ENCODE measurements around the gene MIEF1.
A peak's percentile ranks its signal among the peaks of the same experiment; 100 is the strongest.
"Not testable (repeated sequence)": the region's sequence is repeated elsewhere in the genome, so short reads cannot be mapped to it uniquely, and the experiment has no call there.

Gene MIEF1

GRCh38 chr22:39489094-39490068 is 12.7 kb upstream of the MIEF1 start:
- no peak for DNase-seq (ENCODE audit: low read depth in 2 of 2)

DNA sequence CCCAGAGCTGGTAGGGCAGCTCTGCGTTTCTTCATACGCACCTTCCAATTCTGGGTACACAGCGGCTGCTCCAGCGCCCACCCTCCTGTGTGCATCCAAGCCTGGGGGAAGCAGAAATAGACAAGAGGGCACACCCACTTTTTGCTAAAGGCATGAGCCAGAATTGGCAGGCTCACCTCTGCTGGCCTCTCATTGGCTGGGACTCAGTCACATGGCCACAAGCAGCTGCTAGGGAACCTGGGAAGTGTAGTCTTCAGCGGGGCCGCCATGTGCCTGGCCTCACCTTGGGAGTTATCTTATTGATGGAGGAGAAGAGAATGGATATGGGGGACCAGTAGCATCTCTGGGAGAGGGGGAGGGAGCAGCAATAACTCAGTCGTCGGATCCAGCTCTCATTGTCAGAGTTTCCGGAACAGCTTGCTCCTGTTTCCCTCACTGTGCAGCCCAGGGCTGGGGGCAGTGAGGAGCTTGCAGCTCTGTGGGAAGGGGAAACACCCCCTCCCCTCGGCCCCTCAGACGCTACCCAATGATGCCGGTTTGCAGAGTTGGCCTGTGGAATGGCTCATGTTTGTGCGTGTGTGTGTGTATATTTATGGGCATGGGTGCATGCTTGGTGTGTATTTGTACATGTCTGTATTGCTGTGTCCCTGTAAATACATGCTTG is 11.8 kb upstream of the MIEF1 start:
- DNase-seq (ENCODE audit: low read depth in 2 of 2): peak; percentile 68 to 74

DNA sequence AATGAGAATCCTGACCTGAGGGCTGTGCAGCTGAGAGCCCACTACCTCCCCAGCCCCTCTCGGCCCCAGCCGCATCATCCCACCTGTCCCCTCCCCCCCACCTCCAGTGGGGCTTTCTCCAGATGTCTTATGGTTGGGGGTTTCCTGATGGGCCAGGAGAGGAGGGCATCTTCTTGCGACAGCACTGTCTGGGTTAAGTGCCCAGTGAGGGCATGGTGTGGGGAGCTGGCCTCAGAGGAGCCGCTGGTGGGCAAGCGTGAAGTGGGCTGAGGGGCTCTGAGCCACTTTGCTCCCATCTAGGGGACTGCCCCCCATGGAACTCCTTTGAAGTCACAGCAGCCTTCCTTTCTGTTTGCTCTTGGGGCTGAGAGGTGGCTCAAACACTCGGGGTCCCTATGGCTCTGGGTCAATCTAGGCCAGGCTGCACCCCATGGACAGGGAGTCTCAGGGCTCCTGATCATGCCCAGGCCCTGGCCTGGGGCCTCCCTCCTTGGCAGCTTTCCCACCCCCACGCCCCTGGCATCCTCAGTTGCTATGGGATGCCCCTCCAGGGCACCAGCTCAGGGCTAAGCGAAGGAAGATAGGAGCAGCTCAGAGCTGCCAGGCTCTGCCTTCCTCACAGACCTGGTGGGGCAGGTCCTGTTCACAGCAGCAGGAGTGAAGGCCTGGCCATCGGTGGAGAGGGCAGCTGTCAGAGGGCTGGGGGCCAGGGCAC is 11.0 kb upstream of the MIEF1 start:
- DNase-seq (ENCODE audit: low read depth in 2 of 2): no peak

DNA sequence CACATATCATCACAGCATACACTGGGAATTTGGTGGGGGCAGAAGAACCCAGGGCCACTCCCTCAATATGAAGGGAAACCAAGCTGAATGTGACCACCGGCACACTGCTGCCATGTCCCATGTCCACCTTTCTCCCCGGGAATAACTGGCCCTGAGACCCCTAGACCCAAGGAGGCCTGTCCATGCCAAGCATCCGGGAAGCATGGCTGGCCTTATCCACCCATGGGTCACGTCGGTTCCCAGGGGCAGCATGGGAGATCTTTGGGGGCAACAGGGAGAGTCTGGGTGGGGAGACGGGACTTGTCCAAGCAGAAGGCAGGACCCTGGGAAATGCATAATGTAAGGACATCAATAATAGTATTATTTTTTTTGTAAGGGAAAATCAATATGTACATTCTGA is 10.4 kb upstream of the MIEF1 start:
- DNase-seq (ENCODE audit: low read depth in 2 of 2): no peak

DNA sequence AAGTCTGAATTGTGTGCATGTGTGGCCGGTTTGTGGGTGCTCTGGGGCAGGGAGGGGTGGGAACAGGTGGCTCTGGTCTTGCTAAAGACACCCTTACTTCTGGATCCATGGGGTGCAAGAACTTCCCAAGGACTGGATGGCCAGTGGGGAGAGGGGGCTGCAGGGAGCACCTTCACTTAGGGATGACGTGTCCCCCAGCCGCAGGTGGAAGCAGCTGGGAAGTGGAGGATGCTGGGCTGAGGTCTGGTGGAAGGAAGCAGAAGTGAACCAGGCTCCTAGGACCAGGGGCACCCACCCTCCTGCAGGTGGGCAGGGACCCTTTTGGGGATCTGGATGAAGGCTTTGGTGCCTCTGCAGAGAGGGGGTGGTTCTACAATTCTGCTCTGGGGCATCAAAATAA is 9.9 kb upstream of the MIEF1 start:
- no peak for DNase-seq (ENCODE audit: low read depth in 2 of 2)

DNA sequence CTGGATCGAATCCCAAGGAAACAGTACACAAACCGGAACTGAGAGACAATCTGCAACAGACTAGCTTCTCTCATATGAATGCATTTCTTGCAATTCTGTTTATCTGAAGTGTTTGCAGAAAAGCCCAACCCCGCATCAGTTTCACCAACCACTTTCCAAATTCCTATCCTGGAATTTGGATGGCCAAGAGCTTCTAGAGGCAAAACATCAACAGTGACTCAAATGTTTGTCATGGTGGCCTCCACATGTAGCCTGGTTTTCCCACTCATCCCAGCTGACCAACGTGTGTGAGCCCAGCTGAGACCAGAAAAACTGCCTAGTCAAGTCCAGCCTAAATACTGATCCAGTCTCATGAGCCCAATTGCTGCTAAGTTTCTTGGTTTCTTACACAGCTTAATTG is 8.3 kb upstream of the MIEF1 start:
- no peak for DNase-seq (ENCODE audit: low read depth in 2 of 2)

- DNase-seq (ENCODE audit: low read depth in 2 of 2): no peak
These were observed 7.5 kb upstream of the MIEF1 start for GRCh38 chr22:39494471-39495120.

- DNase-seq (ENCODE audit: low read depth in 2 of 2): peak; percentile 48 to 55
These were observed 5.8 kb upstream of the MIEF1 start for GRCh38 chr22:39496131-39496838.

GRCh38 chr22:39497429-39497828 is 4.7 kb upstream of the MIEF1 start:
- no peak for DNase-seq (ENCODE audit: low read depth in 2 of 2)

GRCh38 chr22:39498368-39498767 is 3.7 kb upstream of the MIEF1 start:
- DNase-seq (ENCODE audit: low read depth in 2 of 2): no peak

GRCh38 chr22:39498802-39499201 is 3.3 kb upstream of the MIEF1 start:
- no peak for DNase-seq (ENCODE audit: low read depth in 2 of 2)

GRCh38 chr22:39500101-39500500 is 2.0 kb upstream of the MIEF1 start:
- no peak for DNase-seq (ENCODE audit: low read depth in 2 of 2)

- DNase-seq (ENCODE audit: low read depth in 2 of 2): no peak
These were observed 414 bp upstream of the MIEF1 start for GRCh38 chr22:39501644-39502108.

DNA sequence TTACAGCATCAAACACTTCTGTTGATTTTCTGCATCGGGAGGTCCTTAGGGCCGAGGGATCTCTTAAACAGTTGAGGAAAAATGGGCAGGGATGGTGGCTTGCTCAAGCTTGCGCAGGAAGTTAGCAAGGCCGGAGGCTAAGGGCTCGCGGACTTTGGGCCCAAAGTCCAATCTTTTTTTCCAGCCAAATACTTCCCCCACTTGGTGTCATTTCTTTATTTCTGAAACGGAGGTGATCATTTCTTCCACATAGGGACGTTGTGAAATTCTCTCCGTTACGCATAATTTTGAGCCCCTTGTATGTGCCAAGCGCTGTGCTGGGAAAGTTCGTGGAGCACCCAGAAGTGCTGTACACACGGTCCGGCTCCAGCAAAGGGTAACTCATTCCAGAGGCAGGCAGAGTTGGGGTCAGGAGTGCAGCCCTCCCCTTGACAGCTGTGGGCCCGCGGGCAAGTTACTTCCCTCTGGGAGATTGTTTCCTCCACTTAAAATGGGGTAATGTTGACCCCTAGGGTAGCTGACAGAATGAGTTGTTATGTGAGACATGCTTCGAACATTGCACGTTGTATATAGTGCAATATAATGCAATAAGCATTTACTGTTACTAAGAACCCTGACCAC is 809 bp downstream of the MIEF1 start:
- no peak for DNase-seq (ENCODE audit: low read depth in 2 of 2)

GRCh38 chr22:39503630-39504029 is 1.5 kb downstream of the MIEF1 start:
- no peak for DNase-seq (ENCODE audit: low read depth in 2 of 2)

DNA sequence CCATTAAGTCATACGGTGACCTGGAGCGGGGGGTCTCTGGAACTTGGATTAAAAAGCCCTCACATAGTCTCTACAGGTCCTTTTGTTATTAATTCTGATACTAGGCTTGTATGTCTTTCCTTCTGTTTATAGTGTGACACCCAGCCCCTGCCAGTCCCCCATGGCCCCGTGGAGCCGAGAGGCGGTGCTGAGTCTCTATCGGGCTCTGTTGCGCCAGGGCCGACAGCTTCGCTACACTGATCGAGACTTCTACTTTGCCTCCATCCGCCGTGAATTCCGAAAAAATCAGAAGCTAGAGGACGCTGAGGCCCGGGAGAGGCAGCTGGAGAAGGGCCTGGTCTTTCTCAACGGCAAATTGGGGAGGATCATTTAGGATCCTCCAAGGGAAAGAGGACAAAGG is 2.0 kb downstream of the MIEF1 start:
- DNase-seq (ENCODE audit: low read depth in 2 of 2): no peak

DNA sequence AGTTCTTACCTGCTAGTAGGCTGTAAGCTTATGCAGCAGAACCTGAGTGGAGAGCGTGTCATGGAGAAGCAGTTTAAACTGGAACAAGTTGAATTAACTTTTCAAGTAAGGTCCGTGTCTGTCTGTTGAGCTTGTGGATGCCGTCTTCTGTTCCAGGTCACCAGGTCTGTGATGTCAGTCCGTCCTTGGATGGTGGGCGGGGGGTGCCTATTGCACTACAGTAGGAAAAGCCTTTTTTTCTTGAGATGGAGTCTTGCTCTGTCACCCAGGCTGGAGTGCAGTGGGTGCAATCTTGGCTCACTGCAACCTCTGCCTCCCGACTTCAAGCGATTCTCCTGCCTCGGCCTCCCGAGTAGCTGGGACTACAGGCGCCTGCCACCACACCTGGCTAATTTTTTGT is 4.9 kb downstream of the MIEF1 start:
- DNase-seq (ENCODE audit: low read depth in 2 of 2): not testable (repeated sequence)

DNA sequence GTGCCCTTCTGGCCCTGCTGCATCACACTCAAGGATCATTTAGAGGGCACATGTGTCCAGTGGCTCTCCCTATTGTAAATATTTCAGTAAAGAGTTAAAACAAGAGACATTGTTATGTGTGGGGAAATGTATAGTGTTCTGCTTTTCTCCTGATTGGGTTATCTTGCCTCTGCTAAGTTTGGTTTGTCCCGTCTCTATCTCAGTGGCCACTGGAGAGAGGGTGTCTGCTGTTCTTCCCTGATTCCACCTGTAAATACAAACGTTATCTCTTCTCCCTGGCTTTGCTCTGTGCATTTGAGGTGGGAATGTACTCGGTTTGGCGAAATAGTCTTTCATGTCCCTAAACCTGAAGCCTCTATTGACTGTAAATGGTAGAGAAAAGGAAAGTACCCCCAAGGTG is 6.3 kb downstream of the MIEF1 start:
- DNase-seq (ENCODE audit: low read depth in 2 of 2): no peak

DNA sequence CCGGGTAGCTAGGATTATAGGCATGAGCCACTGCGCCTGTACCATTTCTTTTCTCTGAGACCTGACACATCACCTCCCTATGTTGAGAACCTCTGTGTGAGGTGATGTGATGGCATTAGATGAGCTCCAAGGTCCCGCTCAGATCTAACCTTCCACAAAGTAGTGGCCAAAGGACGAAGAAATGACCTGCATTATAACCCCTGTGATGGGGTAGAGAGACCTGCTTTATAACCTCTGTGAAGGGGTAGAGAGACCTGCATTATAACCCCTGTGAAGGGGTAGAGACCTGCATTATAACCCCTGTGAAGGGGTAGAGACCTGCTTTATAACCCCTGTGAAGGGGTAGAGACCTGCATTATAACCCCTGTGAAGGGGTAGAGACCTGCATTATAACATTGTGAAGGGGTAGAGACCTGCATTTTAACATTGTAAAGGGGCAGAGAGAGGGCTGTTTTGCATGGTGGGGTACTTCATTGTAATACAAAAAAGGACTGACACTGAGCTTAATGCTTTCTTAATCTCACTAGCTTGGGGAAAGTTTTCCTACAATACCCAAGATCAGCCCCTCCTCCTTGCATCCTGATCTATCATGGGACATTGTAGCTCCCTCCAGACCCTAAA is 8.5 kb downstream of the MIEF1 start:
- no peak for DNase-seq (ENCODE audit: low read depth in 2 of 2)

- DNase-seq (ENCODE audit: low read depth in 2 of 2): no peak
These were observed 9.1 kb downstream of the MIEF1 start for GRCh38 chr22:39511226-39511625.

All from stimulated activated CD4-positive, alpha-beta T cell treated with anti-CD3 and anti-CD28 coated beads, Interleukin-15, amount 100 ng/mL, for 48 hours (primary cell).